Measurements from ENCODE around the gene SPTB. TPM values are rescaled to one million over a fixed set of nuclear protein-coding genes. Genes with fewer than 3 reads are reported as not detected.

SPTB gene
- polyA plus RNA-seq, 1 donor (not counting 4 experiments of a cell fraction or from before 2014, with no cell fraction given), result not detected

GRCh38 chr14:64746298-64747250, 133.1 kb downstream of the SPTB start:
- H3K4me1 ChIP-seq (ENCODE audit: control insufficient read depth, extremely low read depth, insufficient read depth, low read length), result no peaks in the 10 kb centered on the region
- dilution Hi-C loops (cut with MboI; ENCODE audit: extremely low pct_ligation_motif_present, low sequenced_read_pairs), result no loop called here
- H3K4me2 ChIP-seq (ENCODE audit: control insufficient read depth, extremely low read depth, insufficient read depth, low read depth, low read length), result no peak overlapping the region
- no peak overlapping the region for H3K27ac ChIP-seq (ENCODE audit: control insufficient read depth, insufficient read depth, low read length)
- peaks cover 9% of the 10 kb centered on the region for H4K20me1 ChIP-seq (ENCODE audit: control insufficient read depth, extremely low read depth, insufficient read depth, low read length)
- H2AFZ ChIP-seq (ENCODE audit: control insufficient read depth, low read length), result no peak overlapping the region
- H3K9me1 ChIP-seq (ENCODE audit: control insufficient read depth, extremely low read depth, insufficient read depth, low read length), result no peaks in the 10 kb centered on the region
- no peak overlapping the region for H3K4me3 ChIP-seq (ENCODE audit: control insufficient read depth in 2 of 3, extremely low read depth in 1 of 3, insufficient read depth in 2 of 3, low read depth in 1 of 3, low read length in 3 of 3)
- H3K27me3 ChIP-seq (ENCODE audit: control insufficient read depth, extremely low read depth, insufficient read depth, low read length), result no peaks in the 10 kb centered on the region
- FAIRE-seq (no peak), DNase-seq (ENCODE audit: low read depth, low spot score) (no peak)
- no peak overlapping the region for H3K9ac ChIP-seq (ENCODE audit: control insufficient read depth, extremely low read depth, insufficient read depth, low read length)
- H3K79me2 ChIP-seq (ENCODE audit: control insufficient read depth, insufficient read depth, low read length), result peaks cover 13% of the 10 kb centered on the region
- TF ChIP-seq EZH2 (IDR thresholded peaks at IDR 0.05; ENCODE audit: low read length), result no peak
- TF ChIP-seq, protein P1, sequence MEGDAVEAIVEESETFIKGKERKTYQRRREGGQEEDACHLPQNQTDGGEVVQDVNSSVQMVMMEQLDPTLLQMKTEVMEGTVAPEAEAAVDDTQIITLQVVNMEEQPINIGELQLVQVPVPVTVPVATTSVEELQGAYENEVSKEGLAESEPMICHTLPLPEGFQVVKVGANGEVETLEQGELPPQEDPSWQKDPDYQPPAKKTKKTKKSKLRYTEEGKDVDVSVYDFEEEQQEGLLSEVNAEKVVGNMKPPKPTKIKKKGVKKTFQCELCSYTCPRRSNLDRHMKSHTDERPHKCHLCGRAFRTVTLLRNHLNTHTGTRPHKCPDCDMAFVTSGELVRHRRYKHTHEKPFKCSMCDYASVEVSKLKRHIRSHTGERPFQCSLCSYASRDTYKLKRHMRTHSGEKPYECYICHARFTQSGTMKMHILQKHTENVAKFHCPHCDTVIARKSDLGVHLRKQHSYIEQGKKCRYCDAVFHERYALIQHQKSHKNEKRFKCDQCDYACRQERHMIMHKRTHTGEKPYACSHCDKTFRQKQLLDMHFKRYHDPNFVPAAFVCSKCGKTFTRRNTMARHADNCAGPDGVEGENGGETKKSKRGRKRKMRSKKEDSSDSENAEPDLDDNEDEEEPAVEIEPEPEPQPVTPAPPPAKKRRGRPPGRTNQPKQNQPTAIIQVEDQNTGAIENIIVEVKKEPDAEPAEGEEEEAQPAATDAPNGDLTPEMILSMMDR (optimal IDR thresholded peaks at IDR 0.05 in 1 of 3, IDR thresholded peaks at IDR 0.05 in 1 of 3, conservative IDR thresholded peaks at IDR 0.05 in 1 of 3; ENCODE audit: extremely low read depth in 1 of 3, insufficient read depth in 2 of 3, low read length in 3 of 3), result no peak
- no peaks in the 10 kb centered on the region for H3K9me3 ChIP-seq (ENCODE audit: control insufficient read depth, low read depth, low read length)
- H3K36me3 ChIP-seq (ENCODE audit: control insufficient read depth in 2 of 2, extremely low read depth in 1 of 2, insufficient read depth in 2 of 2, low read length in 2 of 2), result peaks cover 53 to 79% of the 10 kb centered on the region in 2 experiments

- Histone ChIP-seq H3K79me2 (ENCODE audit: control insufficient read depth, insufficient read depth, low read length) (peaks cover 16% of the 10 kb centered on the region), H3K36me3 (ENCODE audit: control insufficient read depth in 2 of 2, extremely low read depth in 1 of 2, insufficient read depth in 2 of 2, low read length in 2 of 2) (peaks cover 58 to 89% of the 10 kb centered on the region in 2 experiments), H2AFZ (ENCODE audit: control insufficient read depth, low read length) (no peak overlapping the region)
Observed at GRCh38 chr14:64745511-64746091, 134.1 kb downstream of the SPTB start.

More at GRCh38 chr14:64745511-64746091, 134.1 kb downstream of the SPTB start:
- no peak for DNase-seq (ENCODE audit: low read depth, low spot score)
- Histone ChIP-seq H3K9ac (ENCODE audit: control insufficient read depth, extremely low read depth, insufficient read depth, low read length) (no peak overlapping the region), H3K9me1 (ENCODE audit: control insufficient read depth, extremely low read depth, insufficient read depth, low read length) (no peaks in the 10 kb centered on the region), H4K20me1 (ENCODE audit: control insufficient read depth, extremely low read depth, insufficient read depth, low read length) (peaks cover 9% of the 10 kb centered on the region), H3K4me3 (ENCODE audit: control insufficient read depth in 2 of 3, extremely low read depth in 1 of 3, insufficient read depth in 2 of 3, low read depth in 1 of 3, low read length in 3 of 3) (no peak overlapping the region), H3K27ac (ENCODE audit: control insufficient read depth, insufficient read depth, low read length) (no peak overlapping the region), H3K4me2 (ENCODE audit: control insufficient read depth, extremely low read depth, insufficient read depth, low read depth, low read length) (no peak overlapping the region), H3K27me3 (ENCODE audit: control insufficient read depth, extremely low read depth, insufficient read depth, low read length) (no peaks in the 10 kb centered on the region), H3K4me1 (ENCODE audit: control insufficient read depth, extremely low read depth, insufficient read depth, low read length) (no peaks in the 10 kb centered on the region), H3K9me3 (ENCODE audit: control insufficient read depth, low read depth, low read length) (no peaks in the 10 kb centered on the region)
- dilution Hi-C loops (cut with MboI; ENCODE audit: extremely low pct_ligation_motif_present, low sequenced_read_pairs), result no loop called here
- no peak for TF ChIP-seq EZH2 (IDR thresholded peaks at IDR 0.05; ENCODE audit: low read length)
- TF ChIP-seq, protein P1 (optimal IDR thresholded peaks at IDR 0.05 in 1 of 3, IDR thresholded peaks at IDR 0.05 in 1 of 3, conservative IDR thresholded peaks at IDR 0.05 in 1 of 3; ENCODE audit: extremely low read depth in 1 of 3, insufficient read depth in 2 of 3, low read length in 3 of 3), result no peak
- no peak for FAIRE-seq

Measured in keratinocyte (primary cell).